GM18907 (cell line): ENCODE results near the gene SNAP25.

Source experiments
- ATAC-seq: cut with Tn5 transposase; IDR thresholded peaks from one replicate; pipeline ENCODE4 v1.9.1; 2021; ENCODE audit warnings: mild to moderate bottlenecking, moderate library complexity; ENCODE audit not compliant: unreplicated experiment

The SNAP25 gene

DNA sequence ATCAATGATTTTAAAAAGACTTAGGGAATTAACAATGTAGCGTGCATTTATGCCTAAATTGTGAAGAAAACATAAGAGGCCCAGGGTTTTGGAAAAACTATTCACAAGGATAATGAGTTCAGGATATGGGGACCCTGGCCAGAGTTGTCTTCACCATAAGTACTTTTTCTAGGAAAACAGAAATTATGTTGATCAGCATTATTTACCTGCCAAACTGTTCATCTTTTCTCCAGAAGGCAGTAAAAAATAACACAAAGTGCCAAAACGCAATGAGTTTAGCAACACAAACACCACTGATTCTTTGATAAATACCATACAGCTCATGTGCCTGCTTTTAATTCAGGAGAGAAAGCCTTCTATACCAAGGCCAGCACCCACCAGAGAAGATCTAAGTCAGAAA, 43.1 kb downstream of the SNAP25 start:
- no peak for ATAC-seq

DNA sequence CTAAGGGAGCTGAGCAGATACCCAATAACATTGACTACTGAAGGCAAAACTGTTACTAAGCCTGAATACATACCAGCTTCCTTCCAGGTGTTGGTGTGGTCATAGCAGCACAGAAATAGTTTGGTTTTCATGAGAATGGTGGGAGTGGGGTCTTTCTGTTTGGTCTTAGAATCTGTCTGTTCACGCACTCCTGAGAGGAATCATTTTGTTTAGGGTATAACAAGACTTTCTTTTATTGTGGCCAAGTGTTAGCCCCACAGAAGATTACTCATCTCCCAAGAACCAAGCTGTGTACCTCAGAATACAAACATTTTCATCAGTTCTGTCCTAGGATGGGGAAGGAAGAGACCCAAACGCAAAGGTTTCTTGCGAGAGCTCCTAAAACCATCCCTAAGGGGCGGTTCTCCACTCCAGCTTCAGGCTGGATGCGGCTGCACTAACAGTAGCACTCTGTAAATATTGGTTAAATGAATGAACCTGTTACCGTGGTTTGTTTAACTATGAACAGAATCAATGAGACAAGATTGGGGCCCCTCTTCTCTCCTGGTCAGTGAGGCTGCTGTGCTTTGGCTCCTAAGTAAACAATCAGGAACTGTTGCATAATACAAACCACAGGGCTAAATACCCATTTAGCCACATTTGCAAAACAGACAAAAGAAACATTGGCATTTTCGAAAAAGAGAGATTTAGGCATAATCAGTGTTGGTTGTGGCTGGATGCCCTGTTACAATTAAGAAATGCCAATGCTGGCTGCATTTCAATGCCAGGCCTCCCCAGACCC, 44.9 kb downstream of the SNAP25 start:
- ATAC-seq, result no peak

DNA sequence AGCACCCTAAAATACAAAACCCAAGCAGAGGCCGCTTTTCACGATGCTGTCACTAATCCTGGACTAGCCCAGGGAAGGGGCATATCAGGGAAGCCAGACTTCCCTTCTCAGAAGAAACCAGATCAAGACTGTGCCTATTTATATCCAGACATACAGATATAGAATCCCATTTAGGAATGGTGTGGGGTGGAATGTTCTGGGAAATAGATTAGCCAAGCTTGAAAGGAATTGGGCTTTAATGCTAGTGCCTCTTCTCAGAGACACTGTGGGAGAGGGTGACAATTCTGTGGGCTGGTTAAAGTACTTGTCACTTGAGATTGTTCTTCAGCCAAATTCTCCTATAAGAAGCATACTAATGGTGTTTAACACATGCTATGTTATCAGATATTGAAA, 45.5 kb downstream of the SNAP25 start:
- no peak for ATAC-seq

DNA sequence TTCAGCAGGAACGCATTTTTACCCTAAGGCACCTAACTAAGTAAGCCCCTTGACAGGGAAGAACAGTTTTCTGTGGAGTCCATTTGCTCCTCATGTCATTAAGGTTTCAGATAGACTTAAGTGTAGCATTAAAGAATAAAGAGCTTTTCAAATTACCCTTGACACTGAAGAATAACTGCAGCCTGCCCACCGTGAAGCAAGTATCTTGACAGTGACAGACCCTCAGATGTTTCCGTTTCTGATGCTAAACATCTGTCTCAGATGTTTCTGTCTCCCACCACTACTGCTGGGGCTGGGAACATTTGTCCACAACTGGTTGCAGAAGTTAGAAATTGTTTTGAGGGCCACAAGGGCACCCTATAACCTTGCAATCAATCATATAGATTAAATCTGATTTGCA, 50.0 kb downstream of the SNAP25 start:
- ATAC-seq, result no peak

DNA sequence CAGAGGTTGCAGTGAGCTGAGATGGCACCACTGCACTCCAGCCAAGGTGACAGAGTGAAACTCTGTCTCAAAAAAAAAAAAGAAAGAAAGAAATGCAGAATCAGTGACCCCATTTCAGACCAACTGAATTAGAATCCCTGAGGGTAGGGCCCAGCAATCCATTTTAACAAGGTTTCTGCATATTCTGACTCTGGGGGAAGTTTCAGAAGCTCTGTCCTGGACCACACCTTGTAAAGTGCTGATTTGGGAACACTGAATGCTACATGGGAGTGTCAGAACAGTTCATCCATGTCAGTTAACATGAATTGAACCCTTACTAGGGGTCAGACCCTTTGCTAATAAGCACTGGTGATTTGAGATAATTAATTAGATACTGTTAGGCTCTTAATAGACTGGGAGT, 52.0 kb downstream of the SNAP25 start:
- ATAC-seq, result no peak

DNA sequence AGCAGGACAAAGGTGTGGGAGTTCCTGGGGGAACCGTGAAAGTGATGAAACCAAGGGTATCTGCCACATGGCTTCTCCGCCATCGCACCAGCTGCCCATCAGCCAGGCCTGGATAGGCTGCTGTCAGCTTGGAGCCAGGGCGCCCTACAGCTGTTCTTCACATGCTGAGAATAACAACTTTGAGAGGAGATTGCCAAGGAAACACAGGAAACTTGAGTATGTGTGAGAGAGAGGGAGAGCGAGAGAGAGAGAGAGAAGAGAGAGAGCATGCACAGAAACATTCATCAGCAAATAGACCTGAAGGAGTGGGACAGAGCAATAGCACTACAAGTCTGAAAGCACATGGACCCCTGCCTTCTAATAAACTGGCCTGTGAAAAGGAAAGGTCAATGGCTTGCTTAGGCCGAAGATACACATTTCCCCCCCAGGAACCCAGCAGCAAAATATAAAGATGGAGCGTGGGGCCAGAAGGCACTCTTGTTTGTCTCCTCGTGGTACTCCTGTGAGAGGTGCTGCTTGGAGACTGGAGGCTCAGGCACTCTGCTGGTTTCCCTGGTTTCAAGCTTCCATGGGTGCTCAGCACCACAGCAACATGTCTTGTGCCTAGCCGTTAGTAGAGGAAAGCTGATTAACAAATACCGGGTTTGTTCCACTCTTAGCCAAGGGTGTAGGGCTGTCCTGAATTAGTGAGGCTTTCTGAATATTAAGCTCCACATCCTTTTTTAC, 53.0 kb downstream of the SNAP25 start:
- no peak for ATAC-seq

DNA sequence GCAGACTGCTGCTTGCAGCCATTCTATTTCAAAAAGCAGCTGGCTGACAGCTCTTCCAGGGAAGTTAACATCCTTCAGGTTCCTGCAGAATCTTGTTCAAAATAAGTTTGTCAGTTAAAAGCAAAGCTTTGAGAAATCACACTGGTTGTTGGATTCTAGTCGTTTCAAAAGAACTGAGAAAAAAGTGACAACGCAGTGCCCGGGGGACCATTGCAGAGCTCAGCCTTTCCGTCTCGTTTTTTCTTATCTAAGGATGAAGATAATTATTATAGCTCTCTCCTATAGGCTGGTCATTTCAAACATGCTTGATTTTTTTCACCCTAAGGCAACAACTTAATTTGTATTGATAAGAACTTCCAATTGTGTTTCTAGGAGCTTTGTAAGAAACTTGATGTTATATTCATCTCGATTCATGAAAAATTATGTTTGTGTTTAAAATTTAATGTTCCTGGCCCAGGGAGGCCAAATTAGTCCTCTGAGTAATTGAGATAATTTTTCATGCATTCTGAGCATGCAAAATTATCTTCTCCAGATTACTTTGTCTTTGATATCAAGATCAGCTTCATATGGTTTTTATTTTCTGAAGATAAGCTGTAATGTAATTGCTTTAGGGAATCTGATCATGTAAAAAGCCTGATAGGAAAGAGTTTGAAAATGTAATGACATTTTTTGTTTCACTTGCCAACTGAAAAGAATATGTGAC, 58.4 kb downstream of the SNAP25 start:
- no peak for ATAC-seq

DNA sequence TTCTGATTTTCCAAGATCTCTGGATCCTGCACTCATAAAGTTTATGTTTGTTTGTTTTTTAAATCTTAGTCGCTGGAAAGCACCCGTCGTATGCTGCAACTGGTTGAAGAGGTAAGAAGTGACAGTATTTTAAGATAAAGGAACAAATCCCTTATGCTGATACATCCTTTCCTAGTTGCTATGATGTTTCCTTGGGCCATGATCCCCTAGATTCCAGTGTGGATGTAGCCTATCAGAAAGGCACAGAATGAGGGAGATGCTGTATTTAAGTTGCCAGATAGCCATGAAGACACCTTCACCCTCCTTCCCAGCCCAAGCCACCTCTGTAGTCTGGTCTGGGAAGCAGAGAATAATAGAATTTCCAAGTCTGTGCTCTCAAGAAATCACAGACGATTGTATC, 59.0 kb downstream of the SNAP25 start:
- ATAC-seq, result no peak

DNA sequence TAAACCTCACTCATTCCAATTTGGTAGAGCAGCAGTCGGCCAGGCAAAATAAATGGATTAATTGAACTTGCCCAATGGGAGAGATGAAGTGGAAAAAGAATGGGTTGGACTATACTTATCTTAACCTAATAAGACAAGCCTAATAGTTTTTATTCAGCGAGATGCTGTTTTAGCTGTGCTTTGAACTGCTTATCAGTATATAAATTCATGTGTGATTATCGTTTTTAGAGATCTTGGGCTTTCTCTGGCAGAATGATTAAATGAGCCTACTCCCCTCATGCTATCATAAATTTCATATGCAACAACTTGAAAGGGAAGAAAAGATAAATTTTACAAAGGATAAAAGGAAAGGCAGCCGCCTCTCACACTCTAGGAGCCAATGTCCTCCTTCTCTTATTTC, 59.8 kb downstream of the SNAP25 start:
- no peak for ATAC-seq

DNA sequence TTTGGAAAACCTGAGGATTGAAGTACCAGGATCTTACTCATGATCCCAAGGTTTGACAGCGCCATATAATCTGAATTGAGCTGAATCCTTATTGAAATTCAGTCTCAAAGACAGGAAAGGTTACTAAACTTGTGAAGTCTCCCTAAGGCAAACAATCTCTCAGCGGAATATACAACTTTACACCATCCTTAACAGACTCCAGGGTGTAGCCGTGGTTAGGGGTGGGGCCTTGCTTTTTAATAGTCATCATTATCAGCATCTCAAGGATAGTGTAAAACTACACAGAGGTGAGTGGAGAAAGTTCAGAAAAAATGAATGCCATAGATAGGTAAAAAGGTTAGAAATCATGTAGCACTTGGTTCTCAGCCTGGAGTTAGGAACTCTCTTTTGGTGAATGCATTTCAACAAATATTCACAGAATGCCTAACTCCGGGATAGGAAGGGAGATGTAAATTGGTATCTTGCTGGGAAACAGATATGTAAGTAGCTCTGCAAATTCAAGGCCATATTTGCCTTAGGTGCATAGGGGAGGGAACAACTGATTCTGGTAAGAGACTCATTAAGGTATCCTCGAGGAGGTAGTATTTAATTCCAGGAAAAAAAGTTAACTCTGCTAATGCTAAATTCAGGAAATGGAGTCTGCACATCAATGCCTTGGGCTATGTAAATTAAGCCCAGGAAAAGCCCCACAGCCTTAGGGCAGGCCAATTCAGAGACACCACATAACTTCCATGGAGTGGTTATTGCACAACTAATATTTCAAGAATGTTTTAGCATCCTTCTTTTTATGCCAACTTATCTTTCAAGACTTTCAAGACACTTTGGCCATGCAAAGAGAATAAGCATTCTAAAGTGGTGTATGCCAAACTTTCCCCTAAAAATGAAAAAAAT, 61.6 kb downstream of the SNAP25 start:
- no peak for ATAC-seq

DNA sequence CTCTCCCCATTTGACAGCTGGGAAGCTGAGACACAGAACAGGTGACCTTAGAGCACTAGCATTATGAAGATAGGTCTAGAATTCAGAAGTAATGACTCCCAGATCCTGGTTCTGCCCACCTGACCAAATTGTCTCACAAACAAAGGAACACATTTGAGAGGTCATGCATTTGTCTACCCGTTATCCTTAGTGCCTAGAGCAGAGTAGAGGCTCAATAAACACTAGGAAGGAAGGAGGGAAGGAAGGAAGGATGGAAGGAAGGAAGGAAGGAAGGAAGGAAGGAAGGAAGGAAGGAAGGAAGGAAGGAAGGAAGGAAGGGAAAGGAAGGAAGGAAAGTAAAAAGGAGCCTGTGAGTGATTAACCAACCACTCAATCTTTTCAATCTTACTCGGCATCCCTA, 63.3 kb downstream of the SNAP25 start:
- ATAC-seq, result no peak

DNA sequence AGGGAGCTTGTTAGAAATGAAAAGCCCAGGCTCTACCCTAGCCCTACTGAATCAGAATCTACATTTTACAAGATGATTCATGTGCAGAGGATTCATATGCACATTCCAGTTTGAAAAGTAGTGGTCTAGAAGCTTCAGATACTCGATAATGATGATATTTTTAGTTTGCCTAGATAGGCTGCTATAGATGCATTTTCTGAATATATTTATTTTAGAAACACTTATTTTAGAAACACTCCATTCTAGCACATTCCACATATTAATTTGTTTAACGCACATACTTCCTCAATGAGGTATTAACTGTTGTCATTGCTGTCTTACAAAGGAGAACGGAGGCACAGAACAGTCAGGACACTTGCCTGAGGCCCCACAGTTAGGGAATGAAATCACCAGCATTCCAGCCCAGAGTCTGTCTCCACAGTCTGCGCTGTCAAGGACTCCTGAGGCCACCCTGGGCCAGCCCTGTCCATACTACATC, 64.4 kb downstream of the SNAP25 start:
- ATAC-seq, result no peak

DNA sequence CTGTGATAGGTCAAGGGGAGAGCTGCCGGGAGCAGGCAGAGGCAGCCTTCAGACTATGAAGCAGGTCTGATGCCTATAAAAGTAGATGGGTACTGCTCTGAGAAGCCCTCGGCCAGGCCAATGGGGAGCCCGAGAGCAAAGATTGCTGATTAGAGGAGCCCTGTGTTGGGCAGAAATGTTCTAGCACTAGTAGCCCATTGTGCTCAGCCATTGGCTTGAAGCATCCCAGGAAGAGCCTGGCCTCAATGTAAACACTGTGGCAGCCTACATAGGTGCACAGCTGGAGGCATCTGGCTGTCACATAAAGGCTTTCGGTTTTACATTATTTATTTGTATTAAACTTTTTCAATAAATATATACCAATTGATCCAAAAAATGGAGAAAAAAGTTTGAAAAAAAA, 67.7 kb downstream of the SNAP25 start:
- ATAC-seq, result no peak

DNA sequence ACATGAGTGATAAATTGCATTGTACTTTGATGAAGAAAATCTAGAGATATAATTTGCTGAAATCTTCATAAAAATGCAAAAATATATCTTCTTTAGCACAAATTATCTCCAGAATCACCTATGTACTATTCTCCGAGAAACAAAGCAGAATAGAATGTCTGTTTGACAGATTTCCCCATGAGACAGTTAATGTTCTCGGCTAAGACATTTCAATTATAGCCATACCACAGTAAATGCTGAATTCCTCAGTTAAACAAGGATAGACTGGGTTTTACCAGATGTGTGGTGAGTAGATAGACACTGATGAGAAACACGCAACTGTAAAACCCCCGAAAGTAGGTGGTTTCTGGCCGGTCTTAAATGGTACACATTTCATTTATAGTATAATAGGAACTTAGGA, 69.8 kb downstream of the SNAP25 start:
- ATAC-seq, result no peak

DNA sequence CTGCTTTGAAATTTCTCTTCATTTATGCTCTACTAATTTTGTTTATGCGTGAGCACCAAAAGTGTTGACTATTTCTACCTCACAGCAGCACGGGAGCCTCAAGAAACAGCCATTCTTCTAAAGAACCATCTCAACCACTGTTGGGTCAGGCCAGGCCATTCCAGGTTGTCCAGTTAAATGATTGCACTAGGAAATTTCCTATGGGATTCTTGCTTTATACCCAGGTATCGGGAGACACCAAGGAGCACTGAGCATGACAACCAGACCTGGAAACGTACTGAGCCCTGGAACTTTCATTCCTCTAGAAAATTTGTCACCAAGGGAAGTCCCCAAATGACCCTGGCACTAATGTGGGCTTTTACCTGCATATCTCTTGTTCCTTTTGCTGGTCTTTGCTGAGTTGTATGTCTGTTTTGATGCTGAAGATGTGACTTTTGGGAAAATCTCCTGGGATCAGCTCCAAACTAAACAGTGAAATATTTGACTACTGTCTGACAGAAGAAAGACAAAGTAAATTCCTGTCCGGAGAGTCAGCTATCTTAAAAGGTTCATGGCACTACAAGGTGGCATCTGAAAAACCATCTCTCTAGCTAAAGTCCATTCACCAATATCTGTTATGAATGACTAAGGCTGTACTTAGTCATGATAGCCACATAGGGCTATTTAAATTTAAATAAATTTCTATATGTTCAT, 70.5 kb downstream of the SNAP25 start:
- ATAC-seq, result no peak

DNA sequence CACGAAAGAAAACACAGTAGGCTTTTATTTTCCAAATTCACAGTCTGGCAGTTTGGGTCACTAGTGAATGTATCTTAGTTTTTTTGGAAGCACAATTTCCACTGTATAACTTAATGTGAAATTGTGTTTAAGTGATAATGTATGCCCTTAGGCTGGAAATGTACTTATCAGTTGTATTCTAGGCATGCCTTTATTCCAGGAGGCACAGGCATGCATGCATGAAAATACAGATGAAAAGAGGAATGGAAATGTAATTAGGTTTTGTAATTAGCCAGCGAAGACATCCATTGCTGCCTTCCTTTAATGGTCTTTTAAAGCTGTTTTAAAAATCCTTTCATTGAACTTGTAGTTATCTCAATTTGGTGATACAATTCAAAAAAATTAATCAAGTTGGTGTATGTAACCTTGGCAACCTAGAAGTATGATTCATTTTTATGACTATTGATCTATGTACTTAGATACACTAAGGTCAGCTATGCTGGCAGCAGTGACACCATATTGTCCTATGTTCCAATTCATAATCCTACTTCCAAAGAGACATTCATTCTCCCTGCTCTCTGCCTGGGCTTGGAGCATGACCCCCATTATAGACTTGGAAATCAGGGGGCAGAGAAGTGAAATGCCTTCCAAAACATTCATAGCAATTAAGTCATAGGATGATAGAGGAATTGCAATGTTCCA, 73.1 kb downstream of the SNAP25 start:
- ATAC-seq, result no peak

DNA sequence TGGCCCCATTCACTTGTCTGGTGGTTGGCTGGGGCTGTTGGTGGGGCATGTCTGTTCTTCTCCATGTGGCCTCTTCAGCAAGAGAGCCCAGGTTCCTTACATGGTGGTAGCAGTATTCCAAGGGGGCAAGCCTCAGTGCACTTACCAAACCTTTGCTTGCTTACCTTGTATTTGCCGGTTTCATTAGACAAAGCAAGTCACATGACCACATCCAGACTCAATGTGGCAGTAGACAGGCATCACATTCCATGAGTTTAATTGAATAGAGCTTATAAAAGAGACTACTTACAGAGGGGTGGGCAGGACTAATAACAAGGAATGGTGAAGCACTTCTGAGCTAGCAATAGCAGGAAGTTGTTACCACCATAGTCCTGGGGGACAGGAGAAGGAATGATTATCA, 78.6 kb downstream of the SNAP25 start:
- ATAC-seq, result no peak

DNA sequence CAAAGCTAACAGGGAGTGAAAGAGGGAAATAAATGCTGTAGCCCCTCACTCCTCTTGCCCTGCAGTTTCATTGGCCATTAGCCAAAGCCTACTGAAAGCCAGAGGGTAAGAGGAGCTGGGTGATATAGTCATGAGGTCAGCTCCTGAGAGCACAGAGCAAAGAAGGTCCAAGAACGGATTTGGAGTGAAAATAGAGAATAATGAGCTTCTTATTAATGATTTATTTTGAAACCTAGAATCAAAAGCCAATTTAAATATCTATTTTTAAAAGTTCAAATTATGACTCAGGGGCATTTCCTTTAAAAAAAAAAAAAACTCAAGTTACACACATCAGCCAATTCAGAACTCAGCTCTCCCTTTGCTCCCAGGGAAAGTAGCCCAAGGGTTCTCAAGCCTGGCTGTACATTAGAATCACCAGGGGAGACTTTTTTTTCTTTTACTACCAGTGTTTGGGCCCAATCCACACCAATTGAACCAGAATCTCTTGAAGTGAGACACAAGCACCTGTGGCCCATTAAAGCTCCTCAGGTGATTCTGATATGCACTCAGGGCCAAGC, 79.1 kb downstream of the SNAP25 start:
- no peak for ATAC-seq
